ENCODE data around the gene CHD3. TPM values are rescaled to one million over a fixed set of nuclear protein-coding genes. Genes with fewer than 3 reads are reported as not detected.

CHD3 gene
- total RNA-seq, 2 donors from 2014 or later: 80.6 to 171 TPM

DNA sequence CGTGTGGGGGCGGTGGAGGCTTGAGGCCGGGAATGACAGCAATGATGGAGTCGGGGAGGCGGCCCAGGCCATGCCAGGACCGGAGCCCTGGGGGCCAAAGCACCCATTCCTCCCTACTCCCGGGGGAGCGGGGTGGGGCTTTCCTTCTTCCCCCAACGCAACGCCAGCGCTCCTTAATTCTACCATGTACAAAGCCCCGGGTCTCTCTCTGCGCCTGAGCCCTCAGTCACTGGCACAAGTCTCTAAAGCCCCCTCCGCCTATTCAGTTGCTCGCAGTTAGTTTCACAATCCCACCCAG is 27.7 kb downstream of the CHD3 start:
- Histone ChIP-seq H3K27ac (peak overlapping the region; percentile 90 to 94), H3K4me3 (peak overlapping the region; percentile 77), H3K36me3 (peaks cover 3% of the 10 kb centered on the region), H3K27me3 (replicated peaks; ENCODE audit: insufficient read depth) (no peaks in the 10 kb centered on the region), H3K9me3 (no peaks in the 10 kb centered on the region), H3K4me1 (ENCODE audit: control insufficient read depth in 1 of 2, low read depth in 2 of 2) (peaks cover 6 to 19% of the 10 kb centered on the region in 2 donors)
- no peak for TF ChIP-seq CTCF (IDR thresholded peaks at IDR 0.05)
- peak; percentile 1 for ATAC-seq (ENCODE audit: insufficient number of reproducible peaks, low FRiP score, low read depth)
- DNase-seq (ENCODE audit: low spot score): no peak

DNA sequence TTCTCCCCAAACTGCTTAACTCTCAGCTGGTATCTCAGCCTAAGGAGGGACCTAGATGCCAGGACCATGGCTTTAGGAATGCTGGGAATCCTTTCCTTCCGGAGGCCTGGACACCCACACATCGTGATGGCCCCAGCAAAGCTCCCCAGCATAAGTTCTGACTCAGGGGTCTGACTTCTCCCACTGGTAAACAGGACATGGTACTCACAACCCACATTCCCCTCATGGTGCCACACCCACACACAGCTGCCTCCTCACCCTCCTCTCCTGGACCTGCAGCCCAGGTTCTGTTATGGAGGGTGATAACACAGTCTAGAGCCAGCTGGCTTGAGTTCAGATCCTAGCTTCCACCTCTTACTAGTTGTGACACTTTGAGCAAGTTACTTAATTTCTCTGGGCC is 28.2 kb downstream of the CHD3 start:
- H3K27ac ChIP-seq: peak overlapping the region; percentile 90 to 94
- TF ChIP-seq CTCF (IDR thresholded peaks at IDR 0.05): no peak
- peak overlapping the region; percentile 77 for H3K4me3 ChIP-seq
- H3K9me3 ChIP-seq: no peaks in the 10 kb centered on the region
- H3K27me3 ChIP-seq (replicated peaks; ENCODE audit: insufficient read depth): no peaks in the 10 kb centered on the region
- peaks cover 6 to 19% of the 10 kb centered on the region in 2 donors for H3K4me1 ChIP-seq (ENCODE audit: control insufficient read depth in 1 of 2, low read depth in 2 of 2)
- DNase-seq (ENCODE audit: low spot score) (no peak), ATAC-seq (ENCODE audit: insufficient number of reproducible peaks, low FRiP score, low read depth) (no peak)
- no peaks in the 10 kb centered on the region for H3K36me3 ChIP-seq

- ATAC-seq (ENCODE audit: insufficient number of reproducible peaks, low FRiP score, low read depth): no peak
- Histone ChIP-seq H3K27me3 (replicated peaks; ENCODE audit: insufficient read depth) (no peaks in the 10 kb centered on the region), H3K4me3 (peak overlapping the region; percentile 68), H3K36me3 (no peaks in the 10 kb centered on the region), H3K27ac (peak overlapping the region; percentile 1 to 39), H3K4me1 (ENCODE audit: control insufficient read depth in 1 of 2, low read depth in 2 of 2) (peaks cover 0 to 16% of the 10 kb centered on the region in 2 donors), H3K9me3 (no peaks in the 10 kb centered on the region)
- TF ChIP-seq CTCF (IDR thresholded peaks at IDR 0.05): no peak
- DNase-seq (ENCODE audit: low spot score): no peak
Observed at GRCh38 chr17:7922269-7922844, 33.8 kb downstream of the CHD3 start.

- DNase-seq (ENCODE audit: low spot score) (peak; percentile 52), ATAC-seq (ENCODE audit: insufficient number of reproducible peaks, low FRiP score, low read depth) (peak; percentile 48)
- TF ChIP-seq CTCF (IDR thresholded peaks at IDR 0.05): no peak
Observed at GRCh38 chr17:7922845-7923628, 34.4 kb downstream of the CHD3 start.

DNA sequence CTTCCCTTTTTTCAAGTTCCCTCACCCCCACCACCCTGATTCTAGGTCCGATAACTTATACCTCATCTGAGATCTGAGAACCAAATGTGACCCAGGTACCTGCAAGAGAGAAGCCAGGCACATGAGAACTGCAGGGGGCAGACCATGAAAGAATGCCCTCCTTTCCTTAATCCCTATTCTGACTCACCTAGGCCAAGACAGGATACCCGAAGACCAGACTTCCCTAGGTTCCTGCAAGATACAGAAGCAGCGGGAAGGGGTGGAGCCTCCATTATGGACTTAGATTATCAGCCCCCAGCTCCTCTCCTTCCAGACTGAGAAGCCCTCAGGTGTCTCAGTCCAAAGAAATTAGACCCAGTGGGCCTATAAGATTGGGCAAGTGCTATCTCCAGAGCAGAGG is 39.0 kb downstream of the CHD3 start:
- Histone ChIP-seq H3K9me3 (no peaks in the 10 kb centered on the region), H3K27ac (no peak overlapping the region), H3K4me3 (no peak overlapping the region), H3K36me3 (no peaks in the 10 kb centered on the region), H3K4me1 (ENCODE audit: control insufficient read depth in 1 of 2, low read depth in 2 of 2) (peaks cover 5 to 22% of the 10 kb centered on the region in 2 donors), H3K27me3 (replicated peaks; ENCODE audit: insufficient read depth) (no peaks in the 10 kb centered on the region)
- DNase-seq (ENCODE audit: low spot score) (no peak), ATAC-seq (ENCODE audit: insufficient number of reproducible peaks, low FRiP score, low read depth) (no peak)
- TF ChIP-seq CTCF (IDR thresholded peaks at IDR 0.05): no peak

More at GRCh38 chr17:7922845-7923628, 34.4 kb downstream of the CHD3 start:
- H3K36me3 ChIP-seq: no peaks in the 10 kb centered on the region
- H3K4me3 ChIP-seq: peak overlapping the region; percentile 68
- no peaks in the 10 kb centered on the region for H3K27me3 ChIP-seq (replicated peaks; ENCODE audit: insufficient read depth)
- peak overlapping the region; percentile 1 to 39 for H3K27ac ChIP-seq
- no peaks in the 10 kb centered on the region for H3K9me3 ChIP-seq
- peaks cover 0 to 16% of the 10 kb centered on the region in 2 donors for H3K4me1 ChIP-seq (ENCODE audit: control insufficient read depth in 1 of 2, low read depth in 2 of 2)
